Astrocyte (in vitro differentiated cells and primary cell): Measurements from ENCODE around the gene DSE.

ENCODE experiments used
- EZH2 ChIP-seq: IDR thresholded peaks from 2 replicates; pipeline ENCODE4 v1.6.1; 2012; ENCODE audit warnings: mild to moderate bottlenecking, low read length, inconsistent platforms; ENCODE audit not compliant: insufficient read depth
- TF ChIP-seq, protein P1 (sequence below): IDR thresholded peaks from 2 replicates; pipeline ENCODE4 v1.5.1; 2011; ENCODE audit warnings: low read depth, mild to moderate bottlenecking, inconsistent platforms, low read length, moderate library complexity; ENCODE audit not compliant: insufficient read depth

GRCh38 chr6:116430860-116431259 is 60.1 kb downstream of the DSE start:
- TF ChIP-seq, protein P1, sequence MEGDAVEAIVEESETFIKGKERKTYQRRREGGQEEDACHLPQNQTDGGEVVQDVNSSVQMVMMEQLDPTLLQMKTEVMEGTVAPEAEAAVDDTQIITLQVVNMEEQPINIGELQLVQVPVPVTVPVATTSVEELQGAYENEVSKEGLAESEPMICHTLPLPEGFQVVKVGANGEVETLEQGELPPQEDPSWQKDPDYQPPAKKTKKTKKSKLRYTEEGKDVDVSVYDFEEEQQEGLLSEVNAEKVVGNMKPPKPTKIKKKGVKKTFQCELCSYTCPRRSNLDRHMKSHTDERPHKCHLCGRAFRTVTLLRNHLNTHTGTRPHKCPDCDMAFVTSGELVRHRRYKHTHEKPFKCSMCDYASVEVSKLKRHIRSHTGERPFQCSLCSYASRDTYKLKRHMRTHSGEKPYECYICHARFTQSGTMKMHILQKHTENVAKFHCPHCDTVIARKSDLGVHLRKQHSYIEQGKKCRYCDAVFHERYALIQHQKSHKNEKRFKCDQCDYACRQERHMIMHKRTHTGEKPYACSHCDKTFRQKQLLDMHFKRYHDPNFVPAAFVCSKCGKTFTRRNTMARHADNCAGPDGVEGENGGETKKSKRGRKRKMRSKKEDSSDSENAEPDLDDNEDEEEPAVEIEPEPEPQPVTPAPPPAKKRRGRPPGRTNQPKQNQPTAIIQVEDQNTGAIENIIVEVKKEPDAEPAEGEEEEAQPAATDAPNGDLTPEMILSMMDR: no peak
- TF ChIP-seq EZH2: no peak
